ENCODE results near the gene IGHMBP2. TPM values are rescaled to one million over a fixed set of nuclear protein-coding genes. Genes with fewer than 3 reads are reported as not detected.

The IGHMBP2 gene
- total and polyA plus RNA-seq, 8 donors: 8.5 to 41.3 (median 12.4) TPM

- no peak overlapping the region for H3K27ac ChIP-seq
- H3K27me3 ChIP-seq: no peaks in the 10 kb centered on the region
- TF ChIP-seq CTCF (IDR thresholded peaks at IDR 0.05): no peak
- no peaks in the 10 kb centered on the region for H3K4me1 ChIP-seq
- intact Hi-C loops (cut with DNase I): no loop called here
- no peaks in the 10 kb centered on the region for H3K9me3 ChIP-seq
- peaks cover 6 to 40% (median 12%) of the 10 kb centered on the region in 3 donors for H3K36me3 ChIP-seq
- 84 to 91% methylated on average over 18 of the region's 18 CpGs for WGBS, 2 donors
- no peak overlapping the region for H3K4me3 ChIP-seq
- DNase-seq (no peak), FAIRE-seq (no peak), ATAC-seq (no peak)
Observed at GRCh38 chr11:68938088-68938487, 34.4 kb downstream of the IGHMBP2 start.

GRCh38 chr11:68938816-68939582, 35.3 kb downstream of the IGHMBP2 start:
- no peak for TF ChIP-seq CTCF (IDR thresholded peaks at IDR 0.05)
- no peaks in the 10 kb centered on the region for H3K27me3 ChIP-seq
- no peaks in the 10 kb centered on the region for H3K4me1 ChIP-seq
- 86 to 87% methylated on average over 17 of the region's 17 CpGs for WGBS, 2 donors
- H3K36me3 ChIP-seq: peaks cover 6 to 38% (median 12%) of the 10 kb centered on the region in 3 donors
- DNase-seq (no peak), ATAC-seq (no peak), FAIRE-seq (no peak)
- H3K27ac ChIP-seq: no peak overlapping the region
- no peaks in the 10 kb centered on the region for H3K9me3 ChIP-seq
- no peak overlapping the region for H3K4me3 ChIP-seq
- intact Hi-C loops (cut with DNase I): no loop called here

- Histone ChIP-seq H3K27ac (no peak overlapping the region), H3K27me3 (no peaks in the 10 kb centered on the region), H3K9me3 (no peaks in the 10 kb centered on the region), H3K36me3 (peaks cover 6 to 32% (median 12%) of the 10 kb centered on the region in 3 donors), H3K4me1 (no peaks in the 10 kb centered on the region), H3K4me3 (no peak overlapping the region)
- FAIRE-seq (no peak), ATAC-seq (no peak), DNase-seq (no peak)
- no peak for TF ChIP-seq CTCF (IDR thresholded peaks at IDR 0.05)
- intact Hi-C loops (cut with DNase I): no loop called here
- WGBS, 2 donors: 89 to 93% methylated on average over 32 to 33 of the region's 33 CpGs
Observed at GRCh38 chr11:68939583-68940555, 36.2 kb downstream of the IGHMBP2 start.

- DNase-seq (peak in 1 of 6 donors; percentile 49), FAIRE-seq (no peak), ATAC-seq (no peak)
- Histone ChIP-seq H3K27ac (no peak overlapping the region), H3K36me3 (peaks cover 6 to 25% (median 12%) of the 10 kb centered on the region in 3 donors), H3K4me3 (no peak overlapping the region), H3K27me3 (no peaks in the 10 kb centered on the region), H3K4me1 (no peaks in the 10 kb centered on the region), H3K9me3 (no peaks in the 10 kb centered on the region)
- TF ChIP-seq CTCF (IDR thresholded peaks at IDR 0.05): no peak
- intact Hi-C loops (cut with DNase I): no loop called here
- WGBS, 2 donors: 91% methylated on average over 20 of the region's 20 CpGs
Observed at GRCh38 chr11:68940651-68941323, 37.1 kb downstream of the IGHMBP2 start.

All from pancreas (tissue), 10 donors.